Stimulated activated CD4-positive, alpha-beta T cell treated with anti-CD3 and anti-CD28 coated beads, Interleukin-12 subunit alpha, Interleukin-12 subunit beta, amount 100 ng/mL, for 48 hours (primary cell): ENCODE data around the gene MLLT10.
A peak's percentile ranks its signal among the peaks of the same experiment; 100 is the strongest.
"Not testable (repeated sequence)": the region's sequence is repeated elsewhere in the genome, so short reads cannot be mapped to it uniquely, and the experiment has no call there.

ENCODE experiments used
- DNase-seq, 3 donors: peaks; one replicate each; pipeline ENCODE4 v3.0.0-alpha.2; 2020; ENCODE audit warnings: low read depth in 2 of 3, low spot score in 1 of 3

The MLLT10 gene

GRCh38 chr10:21574514-21574913, 40.5 kb downstream of the MLLT10 start:
- DNase-seq = not testable (repeated sequence)

DNA sequence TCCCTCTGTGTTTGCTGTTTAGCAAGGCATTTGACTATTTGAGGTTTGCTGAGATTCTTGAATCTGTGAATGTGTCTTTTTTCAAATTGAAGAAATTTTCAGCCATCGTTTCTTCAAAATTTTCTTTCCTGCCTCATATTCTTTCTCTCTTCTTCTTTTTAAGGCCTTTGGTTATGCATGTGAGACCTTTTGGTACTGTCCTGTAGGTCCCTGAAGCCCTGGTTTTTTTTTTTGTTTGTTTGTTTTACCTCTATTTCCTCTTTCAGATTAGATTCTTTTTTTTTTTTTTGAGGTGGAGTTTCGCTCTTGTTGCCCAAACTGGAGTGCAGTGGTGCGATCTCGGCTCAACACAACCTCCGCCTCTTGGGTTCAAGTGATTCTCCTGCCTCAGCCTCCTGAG, 45.3 kb downstream of the MLLT10 start:
- DNase-seq = no peak

DNA sequence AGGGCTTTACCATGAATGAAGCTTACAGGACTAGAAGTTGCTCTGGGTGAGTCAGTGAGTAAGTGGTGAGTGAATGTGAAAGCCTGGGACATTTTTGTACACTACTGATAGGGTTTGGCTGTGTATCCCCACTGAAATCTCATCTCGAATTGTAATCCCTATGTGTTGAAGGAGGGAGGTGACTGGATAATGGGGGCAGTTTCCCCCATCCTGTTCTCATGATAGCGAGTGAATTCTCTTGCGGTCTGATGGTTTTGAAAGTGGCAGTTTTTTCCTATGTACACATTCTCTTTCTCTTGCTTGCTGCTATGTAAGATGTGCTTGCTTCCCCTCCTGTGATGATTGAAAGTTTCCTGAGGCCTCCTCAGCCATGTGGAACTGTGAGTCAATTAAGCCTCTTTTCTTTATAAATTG, 47.4 kb downstream of the MLLT10 start:
- peak; percentile 7 to 32 (median 12) for DNase-seq

DNA sequence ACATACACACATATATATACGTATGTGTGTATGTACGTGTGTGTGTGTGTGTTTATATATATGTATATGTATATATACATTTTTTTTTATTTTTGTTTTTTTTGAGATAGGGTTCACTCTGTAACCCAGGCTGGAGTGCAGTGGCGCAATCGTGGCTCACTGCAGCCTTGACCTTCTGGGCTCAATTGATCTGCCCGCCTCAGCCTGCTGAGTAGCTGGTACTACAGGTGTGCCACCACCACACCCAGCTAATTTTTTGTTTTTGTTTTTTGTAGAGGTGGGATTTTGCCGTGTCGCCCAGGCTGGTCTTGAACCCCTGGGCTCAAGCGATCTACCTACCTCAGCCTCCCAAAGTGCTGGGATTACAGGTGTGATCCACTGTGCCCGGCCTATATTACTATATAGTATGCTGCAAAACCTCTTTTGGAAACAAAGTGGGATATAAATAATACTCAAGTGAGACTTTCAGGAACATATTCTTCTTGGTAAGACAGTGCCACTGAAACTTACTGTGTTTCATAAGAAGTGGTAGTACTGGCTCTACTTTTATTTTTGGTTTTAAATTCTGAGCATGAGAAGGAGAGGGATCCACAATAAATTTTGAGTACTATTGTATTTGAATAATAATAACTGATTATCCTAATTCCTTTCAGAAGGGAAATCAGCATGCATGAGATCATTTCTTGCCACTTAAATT, 51.0 kb downstream of the MLLT10 start:
- DNase-seq = no peak

- DNase-seq = no peak
Measured at GRCh38 chr10:21587391-21587790, 53.4 kb downstream of the MLLT10 start.

GRCh38 chr10:21588159-21588558, 54.1 kb downstream of the MLLT10 start:
- not testable (repeated sequence) for DNase-seq

- no peak for DNase-seq
Measured at GRCh38 chr10:21593986-21594385, 60.0 kb downstream of the MLLT10 start.

GRCh38 chr10:21599582-21599981, 65.5 kb downstream of the MLLT10 start:
- no peak for DNase-seq

GRCh38 chr10:21600804-21601433, 66.9 kb downstream of the MLLT10 start:
- no peak for DNase-seq

GRCh38 chr10:21602313-21602712, 68.3 kb downstream of the MLLT10 start:
- no peak for DNase-seq

DNA sequence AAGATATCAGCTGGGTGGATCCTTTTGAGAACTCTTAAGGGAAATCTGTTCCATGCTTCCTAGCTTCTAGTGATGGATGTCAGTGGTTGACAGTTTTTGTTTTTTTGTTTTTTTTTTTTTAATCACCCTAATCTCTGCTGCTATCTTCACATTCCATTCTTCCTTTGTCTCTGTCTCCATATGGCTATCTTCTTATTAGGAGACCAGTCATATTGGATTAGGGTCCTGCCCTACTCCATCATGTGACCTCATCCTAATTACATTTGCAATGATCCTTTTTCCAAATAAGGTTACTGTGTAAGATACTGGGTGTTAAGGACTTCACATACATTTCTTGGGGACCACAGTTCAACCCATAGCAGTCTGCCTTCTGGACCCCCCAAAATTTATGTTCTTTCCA, 69.7 kb downstream of the MLLT10 start:
- no peak for DNase-seq

- no peak for DNase-seq
Measured at GRCh38 chr10:21604651-21605050, 70.6 kb downstream of the MLLT10 start.

GRCh38 chr10:21607907-21608306, 73.9 kb downstream of the MLLT10 start:
- no peak for DNase-seq

DNA sequence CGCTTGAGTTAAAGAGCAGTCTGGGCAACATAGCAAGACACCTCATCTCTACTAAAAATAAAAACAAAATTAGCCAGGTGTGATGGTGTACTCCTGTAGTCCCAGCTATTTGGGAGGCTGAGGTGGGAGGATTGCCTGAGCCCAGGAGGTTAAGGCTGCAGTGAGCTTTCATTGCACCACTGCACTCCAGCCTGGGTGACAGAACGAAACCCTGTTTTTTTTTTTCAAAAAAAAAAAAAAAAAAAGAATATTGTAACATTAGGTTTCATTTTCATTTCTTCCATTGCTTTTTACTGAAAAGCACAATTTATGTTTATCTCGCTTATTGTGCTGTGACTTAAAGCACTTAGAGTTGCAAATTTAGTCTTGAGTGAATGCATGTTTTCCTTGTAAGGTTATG, 80.0 kb downstream of the MLLT10 start:
- DNase-seq = no peak

DNA sequence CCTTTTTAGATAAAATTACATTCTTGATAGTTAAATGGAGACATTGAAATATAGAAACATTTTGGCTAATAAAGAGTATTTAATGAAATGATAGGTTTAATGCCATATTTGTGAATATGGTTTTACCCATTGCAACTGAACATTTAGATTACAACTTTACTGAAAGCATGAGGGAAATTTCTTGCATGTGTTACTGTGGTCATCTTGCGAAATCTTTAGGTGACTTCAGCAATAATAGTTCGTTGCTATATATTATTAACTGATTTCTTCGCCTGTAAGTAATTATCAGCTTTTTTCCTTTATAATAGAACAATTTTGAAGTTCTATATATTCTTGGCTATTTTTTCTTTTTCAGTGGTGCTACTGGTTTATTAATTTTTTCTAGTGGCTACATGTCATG, 83.2 kb downstream of the MLLT10 start:
- DNase-seq = no peak

DNA sequence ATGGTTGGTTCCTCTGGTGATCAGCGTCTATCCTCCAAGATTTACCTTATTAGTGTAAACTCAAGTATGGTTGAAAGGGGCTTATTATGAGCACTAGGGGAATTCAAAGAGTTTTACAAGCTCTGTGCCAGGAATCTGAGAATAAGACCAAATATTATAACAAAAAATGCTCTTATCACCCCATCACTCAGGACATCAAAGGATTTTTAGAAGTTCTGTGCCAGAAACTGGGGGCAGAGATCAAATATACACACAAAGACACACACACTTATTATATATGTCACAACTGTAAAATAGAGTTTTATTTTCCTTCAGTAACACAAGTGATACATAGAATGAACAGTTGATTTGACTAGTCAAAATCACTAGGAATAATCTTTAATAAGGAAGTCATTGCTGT, 89.3 kb downstream of the MLLT10 start:
- no peak for DNase-seq

DNA sequence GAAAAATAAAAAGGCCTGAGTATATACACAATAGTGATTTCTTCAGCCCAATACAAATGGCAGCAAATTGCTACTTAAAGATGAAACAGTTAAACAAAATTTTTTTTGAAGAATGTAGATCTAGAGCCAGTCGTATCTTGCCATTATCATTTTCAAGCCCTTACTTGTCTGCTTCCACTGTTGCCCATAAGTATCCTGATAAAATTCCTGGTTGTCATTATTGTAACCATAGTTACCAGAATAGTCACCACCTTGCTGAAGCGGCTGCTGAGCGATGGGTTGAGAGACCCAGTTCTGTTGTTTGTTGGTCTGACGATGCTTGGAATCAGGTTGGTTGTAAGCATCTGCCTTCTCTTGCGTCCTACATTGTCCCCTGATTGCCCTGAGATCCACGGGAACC, 90.4 kb downstream of the MLLT10 start:
- DNase-seq = not testable (repeated sequence)

GRCh38 chr10:21624951-21625350, 90.9 kb downstream of the MLLT10 start:
- DNase-seq = no peak

DNA sequence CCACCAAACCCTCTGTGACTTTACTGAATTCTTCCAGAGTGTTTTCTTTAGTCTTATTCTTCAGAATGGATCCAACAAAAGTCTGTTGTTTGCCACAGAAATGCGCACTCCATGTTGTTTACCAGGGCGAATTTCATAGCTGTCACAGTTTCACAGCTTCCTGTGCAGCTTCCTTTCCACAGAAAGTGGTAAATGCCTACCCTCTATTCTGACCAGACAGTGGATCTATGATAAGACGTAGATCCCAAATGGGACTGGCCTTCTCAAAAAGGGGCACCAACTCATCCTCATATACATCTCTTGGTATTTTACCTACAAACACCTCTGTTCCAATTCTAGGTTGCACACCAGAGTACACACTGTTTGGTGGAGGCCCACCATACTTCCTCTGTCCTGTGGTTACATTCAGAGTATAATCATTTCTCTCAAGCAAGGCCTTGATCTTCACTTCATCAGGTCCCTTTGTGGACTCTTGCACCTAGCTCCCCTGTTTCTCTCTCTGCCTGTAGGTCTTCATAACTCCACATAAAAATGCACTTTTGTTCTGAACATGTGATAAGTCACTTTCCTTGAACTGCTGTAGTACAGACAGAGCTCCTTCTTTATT, 91.7 kb downstream of the MLLT10 start:
- DNase-seq = no peak

GRCh38 chr10:21626457-21627161, 92.6 kb downstream of the MLLT10 start:
- DNase-seq = no peak

- no peak for DNase-seq
Measured at GRCh38 chr10:21627331-21627730, 93.3 kb downstream of the MLLT10 start.

GRCh38 chr10:21628023-21628422, 94.0 kb downstream of the MLLT10 start:
- no peak for DNase-seq
